SK-N-SH (cell line): ENCODE results near the gene STON2. TPM values are rescaled to one million over a fixed set of nuclear protein-coding genes. Genes with fewer than 3 reads are reported as not detected.

Experiments
- CTCF ChIA-PET: fragments of 300-600, 350-600 bp; formaldehyde crosslinking; extraction: SDS; loops from one replicate; lab custom pipeline; 2021; lab: Yijun Ruan, JAX
- POLR2A ChIA-PET: fragments of 350-600 bp; sonication (Branson Sonifier 250); formaldehyde crosslinking; extraction: SDS; loops from one replicate; lab custom pipeline; 2020; ENCODE audit warnings: antibody characterized with exemption, inconsistent platforms; lab: Yijun Ruan, JAX
- DNase-seq: peaks from one replicate; pipeline ENCODE4 v3.0.0; 2012
- H2AFZ ChIP-seq: fragments of 200-600 bp; sonication (generic); 2 replicates; pipeline ENCODE4 v1.8.1; 2016; ENCODE audit warnings: antibody characterized with exemption, mild to moderate bottlenecking, low read depth
- H3F3A ChIP-seq: fragments of 200-600 bp; sonication (generic); replicated peaks from 2 replicates; pipeline ENCODE3; 2016; ENCODE audit warnings: antibody characterized with exemption, mild to moderate bottlenecking; ENCODE audit not compliant: insufficient read depth
- H3K27ac ChIP-seq, 2 experiments: fragments of 200-500 bp in 1 of 2; fragments of 200-600 bp in 1 of 2; sonication (Bioruptor generic) in 1 of 2; sonication (generic), shearing (Covaris generic) in 1 of 2; 2 replicates each; pipeline versions ENCODE4 v1.5.1 to v1.6.1; 2014 to 2016; ENCODE audit warnings: low read depth in 2 of 2, inconsistent platforms in 1 of 2, low read length in 1 of 2, mild to moderate bottlenecking in 1 of 2, mixed read lengths in 1 of 2
- H3K27me3 ChIP-seq: fragments of 200-600 bp; sonication (generic), shearing (Covaris generic); 2 replicates; pipeline ENCODE4 v1.6.1; 2016; ENCODE audit warnings: mixed run types; ENCODE audit not compliant: insufficient read depth
- H3K36me3 ChIP-seq, 2 experiments: fragments of 200-500 bp in 1 of 2; fragments of 200-600 bp in 1 of 2; sonication (Bioruptor generic) in 1 of 2; sonication (generic) in 1 of 2; replicated peaks in 1 of 2; 2 replicates each; pipeline versions ENCODE3 to v1.5.1; 2014 to 2016; ENCODE audit warnings: low read length in 1 of 2, mild to moderate bottlenecking in 1 of 2; ENCODE audit not compliant: insufficient read depth in 2 of 2, control insufficient read depth in 1 of 2
- H3K4me1 ChIP-seq, 2 experiments: fragments of 200-500 bp in 1 of 2; fragments of 200-600 bp in 1 of 2; sonication (Bioruptor generic) in 1 of 2; sonication (generic), shearing (Covaris generic) in 1 of 2; 2 replicates each; pipeline versions ENCODE4 v1.5.1 to v1.6.1; 2014 to 2016; ENCODE audit warnings: low read depth in 1 of 2, low read length in 1 of 2, mixed run types in 1 of 2; ENCODE audit not compliant: insufficient read depth in 2 of 2, control insufficient read depth in 1 of 2
- H3K4me2 ChIP-seq: fragments of 200-600 bp; sonication (generic), shearing (Covaris generic); 2 replicates; pipeline ENCODE4 v1.6.1; 2017; ENCODE audit warnings: mixed run types
- H3K4me3 ChIP-seq, 2 experiments: fragments of 200-500 bp in 1 of 2; fragments of 200-600 bp in 1 of 2; sonication (Bioruptor generic) in 1 of 2; sonication (generic), shearing (Covaris generic) in 1 of 2; 2 replicates each; pipeline versions ENCODE4 v1.5.1 to v1.8.1; 2014 to 2016; ENCODE audit warnings: low read depth in 2 of 2, inconsistent platforms in 1 of 2, low read length in 1 of 2, mild to moderate bottlenecking in 1 of 2, mixed read lengths in 1 of 2, moderate library complexity in 1 of 2
- H3K79me2 ChIP-seq: fragments of 200-600 bp; sonication (generic); 2 replicates; pipeline ENCODE4 v1.8.1; 2017; ENCODE audit warnings: mild to moderate bottlenecking; ENCODE audit not compliant: insufficient read depth
- H3K9ac ChIP-seq: fragments of 200-600 bp; sonication (generic); 2 replicates; pipeline ENCODE4 v1.6.1; 2017; ENCODE audit warnings: mixed run types
- H3K9me2 ChIP-seq: fragments of 200-600 bp; sonication (generic); 2 replicates; pipeline ENCODE4 v1.6.1; 2017; ENCODE audit warnings: mixed run types
- H3K9me3 ChIP-seq: fragments of 200-600 bp; sonication (generic); 2 replicates; pipeline ENCODE4 v1.6.1; 2017; ENCODE audit warnings: mixed run types, mild to moderate bottlenecking, moderate library complexity
- H4K20me1 ChIP-seq: fragments of 200-600 bp; sonication (generic); 2 replicates; pipeline ENCODE4 v1.6.1; 2017; ENCODE audit warnings: mild to moderate bottlenecking, mixed run types; ENCODE audit not compliant: insufficient read depth
- CHD2 ChIP-seq: fragments of 150-350 bp; IDR thresholded peaks from 2 replicates; pipeline ENCODE4 v1.6.1; 2018; ENCODE audit warnings: low read length; ENCODE audit not compliant: partially characterized antibody
- CTCF ChIP-seq: fragments of 200-600 bp; sonication (generic); IDR thresholded peaks from 2 replicates; pipeline ENCODE4 v1.6.1; 2017; ENCODE audit warnings: antibody characterized with exemption, mild to moderate bottlenecking, moderate library complexity
- ELF1 ChIP-seq: IDR thresholded peaks from 2 replicates; pipeline ENCODE4 v1.4.0; 2012
- FOXM1 ChIP-seq: IDR thresholded peaks from 2 replicates; pipeline ENCODE4 v1.4.0; 2012; ENCODE audit warnings: low read depth, mild to moderate bottlenecking
- GATA2 ChIP-seq: sonication (generic); formaldehyde crosslinking; IDR thresholded peaks from 2 replicates; pipeline ENCODE4 v1.5.0; 2020; ENCODE audit warnings: mild to moderate bottlenecking, missing genetic modification reagents
- JUND ChIP-seq: IDR thresholded peaks from 2 replicates; pipeline ENCODE4 v1.4.0; 2012
- MEF2A ChIP-seq: IDR thresholded peaks from 2 replicates; pipeline ENCODE4 v1.4.0; 2012; ENCODE audit warnings: low read depth, borderline replicate concordance
- MXI1 ChIP-seq: IDR thresholded peaks from 2 replicates; pipeline ENCODE4 v1.6.1; 2012; ENCODE audit warnings: mild to moderate bottlenecking, low read depth, low read length, improper control_type of control experiment
- NFIC ChIP-seq: IDR thresholded peaks from 2 replicates; pipeline ENCODE4 v1.4.0; 2012; ENCODE audit warnings: borderline replicate concordance
- RAD21 ChIP-seq: IDR thresholded peaks from 2 replicates; pipeline ENCODE4 v1.6.1; 2012; ENCODE audit warnings: mild to moderate bottlenecking, low read length
- REST ChIP-seq: IDR thresholded peaks from 2 replicates; pipeline ENCODE4 v1.6.1; 2012; ENCODE audit warnings: mild to moderate bottlenecking, low read depth, low read length, moderate library complexity
- RFX5 ChIP-seq: IDR thresholded peaks from 2 replicates; pipeline ENCODE4 v1.6.1; 2012; ENCODE audit warnings: mild to moderate bottlenecking, improper control_type of control experiment, low read length
- RXRA ChIP-seq: IDR thresholded peaks from 2 replicates; pipeline ENCODE4 v1.4.0; 2012; ENCODE audit warnings: low read depth, mild to moderate bottlenecking, borderline replicate concordance
- SIN3A ChIP-seq: IDR thresholded peaks from 2 replicates; pipeline ENCODE4 v1.6.1; 2012; ENCODE audit warnings: low read depth, mild to moderate bottlenecking, low read length, moderate library complexity, borderline replicate concordance
- TAF1 ChIP-seq: IDR thresholded peaks from 2 replicates; pipeline ENCODE4 v1.6.1; 2012; ENCODE audit warnings: low read depth, mild to moderate bottlenecking, low read length, moderate library complexity, borderline replicate concordance
- USF1 ChIP-seq: IDR thresholded peaks from 2 replicates; pipeline ENCODE4 v1.4.0; 2012; ENCODE audit warnings: low read depth, borderline replicate concordance
- USF2 ChIP-seq: fragments of 150-350 bp; IDR thresholded peaks from 2 replicates; pipeline ENCODE4 v1.6.1; 2017; ENCODE audit warnings: antibody characterized with exemption, low read length, low read depth, borderline replicate concordance
- YY1 ChIP-seq: IDR thresholded peaks from 2 replicates; pipeline ENCODE4 v1.4.0; 2012; ENCODE audit warnings: low read depth, mild to moderate bottlenecking
- WGBS: methylation state at CpG from one replicate; pipeline ENCODE4 v1.1.6; 2017; ENCODE audit warnings: low lambda C conversion rate; 5-methylcytosine and 5-hydroxymethylcytosine counted together
- polyA plus RNA-seq, 3 experiments: library from polyadenylated mRNA; depleted of rRNA; stranded (reverse); fragments of >200 nt; gene quantifications; 2 replicates each; pipeline ENCODE4 v1.2.3, GENCODE V29; 2012

STON2 gene
- polyA plus RNA-seq, 1 of the 3 experiments (the other 2 are of a cell fraction), result not detected

- DNase-seq, result no peak
- Histone ChIP-seq H3K79me2 (no peaks in the 10 kb centered on the region), H3K4me2 (no peak overlapping the region), H3K27ac (no peak overlapping the region), H3K9me3 (no peaks in the 10 kb centered on the region), H3K36me3 (no peaks in the 10 kb centered on the region), H3K9ac (no peak overlapping the region), H3K27me3 (no peaks in the 10 kb centered on the region), H2AFZ (no peak overlapping the region), H3K4me1 (no peaks in the 10 kb centered on the region; a peak in 1 of 4 replicates), H4K20me1 (no peaks in the 10 kb centered on the region), H3F3A (no peaks in the 10 kb centered on the region), H3K4me3 (no peak overlapping the region), H3K9me2 (no peaks in the 10 kb centered on the region)
- ChIA-PET POLR2A (no interaction called here), CTCF (no interaction called here)
- no peak for TF ChIP-seq REST
- TF ChIP-seq ELF1, result no peak
- TF ChIP-seq FOXM1, result no peak
- TF ChIP-seq CHD2, result no peak
- TF ChIP-seq SIN3A, result no peak
- no peak for TF ChIP-seq MEF2A
- TF ChIP-seq GATA2 (CRISPR knock-in tag), result no peak
- TF ChIP-seq RAD21, result no peak
- TF ChIP-seq JUND, result no peak
- no peak for TF ChIP-seq USF2
- TF ChIP-seq YY1, result no peak
- WGBS, result 20% methylated on average over 2 of the region's 2 CpGs
Measured at GRCh38 chr14:81341370-81341769, 58.8 kb downstream of the STON2 start.

GRCh38 chr14:81340201-81340600 is 59.9 kb downstream of the STON2 start:
- no peak for TF ChIP-seq ELF1
- TF ChIP-seq NFIC, result no peak
- no peak for TF ChIP-seq RFX5
- no peak for TF ChIP-seq MXI1
- no peak for TF ChIP-seq CTCF
- no peak for TF ChIP-seq JUND
- TF ChIP-seq USF1, result no peak
- TF ChIP-seq RXRA, result no peak
- no peak for TF ChIP-seq TAF1
- no peaks in the 10 kb centered on the region for H3F3A ChIP-seq
- H3K27ac ChIP-seq, result no peak overlapping the region
- no peaks in the 10 kb centered on the region for H3K79me2 ChIP-seq
- POLR2A ChIA-PET, result no interaction called here
- no peaks in the 10 kb centered on the region for H3K9me2 ChIP-seq
- 43% methylated on average over 5 of the region's 5 CpGs for WGBS
- no peaks in the 10 kb centered on the region; a peak in 1 of 4 replicates for H3K4me1 ChIP-seq
- no peaks in the 10 kb centered on the region for H3K27me3 ChIP-seq
- H3K4me3 ChIP-seq, result no peak overlapping the region
- CTCF ChIA-PET, result interaction anchor here (1.6 kb wide), 1 partner anchor 124 kb away, joined by 4 read pairs; no protein-coding TSS in a partner anchor
- H2AFZ ChIP-seq, result no peak overlapping the region
- no peak overlapping the region for H3K4me2 ChIP-seq
- H3K9ac ChIP-seq, result no peak overlapping the region
- no peaks in the 10 kb centered on the region for H3K9me3 ChIP-seq
- DNase-seq, result no peak
- H4K20me1 ChIP-seq, result no peaks in the 10 kb centered on the region
- no peaks in the 10 kb centered on the region for H3K36me3 ChIP-seq
